HG03460 (cell line): ENCODE measurements around the gene TSHZ3.

ENCODE experiments used
- ATAC-seq: cut with Tn5 transposase; IDR thresholded peaks from one replicate; pipeline ENCODE4 v1.9.1; 2021; ENCODE audit not compliant: unreplicated experiment

TSHZ3 gene

GRCh38 chr19:31290931-31291590 is 58.2 kb downstream of the TSHZ3 start:
- ATAC-seq: no peak

DNA sequence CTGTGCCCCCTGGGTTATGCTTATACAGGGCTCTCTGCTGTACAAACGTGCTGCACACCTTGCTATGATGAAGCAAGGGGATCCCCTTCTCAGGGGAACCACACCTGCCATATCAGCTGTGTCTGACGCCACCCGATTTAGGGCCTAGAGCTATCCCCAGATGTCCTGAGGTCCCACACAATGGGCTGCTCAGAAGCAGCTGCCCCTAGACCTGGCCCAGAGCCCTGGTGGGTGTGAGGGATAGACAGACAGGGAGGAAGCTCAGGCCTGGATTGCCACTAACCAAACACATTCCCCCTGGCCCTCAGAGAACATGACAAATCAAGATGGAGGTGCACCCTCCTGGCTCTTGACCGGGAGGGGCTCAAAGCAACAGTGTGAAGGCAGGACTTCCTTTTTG is 59.3 kb downstream of the TSHZ3 start:
- ATAC-seq: no peak

DNA sequence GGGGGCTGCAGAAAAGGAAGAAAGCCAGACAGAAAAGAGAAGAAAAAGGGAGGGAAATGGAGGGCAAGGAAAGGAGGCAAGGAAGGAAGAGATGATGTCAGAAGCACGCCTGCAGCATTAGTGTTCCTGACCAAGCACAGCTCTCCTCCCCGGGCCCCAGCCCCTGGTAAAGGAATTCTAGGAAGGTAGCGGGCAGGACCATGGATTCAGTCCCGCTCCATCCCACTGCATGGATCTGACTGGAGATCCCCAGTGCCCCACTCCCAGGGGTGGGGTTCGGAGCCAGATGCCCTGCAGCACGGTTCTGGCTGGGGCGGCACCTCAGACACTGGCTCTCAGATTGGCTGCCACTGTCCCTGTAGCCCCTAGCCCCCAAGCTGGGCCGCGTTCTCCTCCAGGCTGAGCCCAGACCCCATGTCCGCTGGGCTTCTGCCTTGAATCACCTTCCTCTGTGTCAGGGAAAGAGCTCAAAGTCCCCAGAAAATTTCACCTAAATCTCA is 59.8 kb downstream of the TSHZ3 start:
- ATAC-seq: no peak

GRCh38 chr19:31286491-31286890 is 62.7 kb downstream of the TSHZ3 start:
- ATAC-seq: no peak

DNA sequence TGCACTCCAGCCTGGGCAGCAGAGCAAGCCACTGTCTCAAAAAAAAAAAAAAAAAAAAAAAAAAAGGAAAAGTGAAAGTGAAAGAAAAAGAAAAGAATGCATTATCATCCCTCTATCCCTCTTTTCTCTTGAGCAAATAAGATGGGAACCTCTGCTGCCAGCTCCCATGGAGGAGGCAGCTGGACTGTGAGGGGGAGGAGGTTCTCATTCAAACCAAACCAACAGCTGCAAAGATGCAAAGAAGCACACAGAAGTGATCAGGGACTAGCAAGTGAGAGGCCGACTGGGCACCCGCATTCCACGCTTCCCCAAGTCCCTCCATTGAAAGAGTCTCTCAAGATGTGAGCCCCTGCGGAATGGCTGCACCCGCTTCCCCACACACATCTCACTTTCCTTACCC is 63.5 kb downstream of the TSHZ3 start:
- ATAC-seq: no peak

DNA sequence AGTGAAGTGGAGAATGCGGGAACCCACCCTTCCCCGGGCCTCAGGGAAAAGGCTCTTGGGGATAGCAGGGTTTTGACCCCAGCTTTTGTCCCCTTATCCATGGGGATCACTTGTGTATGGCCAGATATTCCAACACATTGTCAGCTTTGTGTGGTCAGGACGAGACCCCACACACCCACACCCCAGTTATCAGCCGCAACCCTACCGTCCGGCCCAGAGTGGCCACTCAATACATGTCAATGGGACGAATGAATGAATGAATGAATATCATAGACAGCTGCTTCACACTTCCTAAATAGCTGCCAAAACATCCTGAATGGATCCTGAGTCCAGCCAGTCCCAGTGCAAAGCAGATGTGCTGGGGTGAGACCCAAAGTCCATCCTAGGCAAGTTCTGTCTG is 64.6 kb downstream of the TSHZ3 start:
- no peak for ATAC-seq

DNA sequence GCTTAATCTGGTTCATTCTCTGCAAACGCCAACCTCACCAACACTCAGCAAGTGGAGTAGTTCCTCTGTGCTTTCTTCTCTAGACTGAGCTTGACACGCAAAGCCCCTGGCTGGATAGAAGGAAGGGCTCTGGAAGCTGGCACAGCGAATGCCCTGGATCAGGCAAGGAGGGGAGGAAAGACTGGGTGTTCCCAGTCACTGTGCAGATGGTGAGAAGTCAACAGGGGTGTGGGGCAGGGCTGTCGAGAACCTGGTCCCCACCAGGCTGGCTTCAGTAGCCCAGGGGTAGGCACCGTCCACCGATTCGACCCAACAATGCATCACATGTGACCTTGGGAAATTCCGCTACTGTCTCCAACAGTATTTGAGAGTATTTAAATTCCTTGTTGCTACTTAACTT is 65.5 kb downstream of the TSHZ3 start:
- no peak for ATAC-seq

DNA sequence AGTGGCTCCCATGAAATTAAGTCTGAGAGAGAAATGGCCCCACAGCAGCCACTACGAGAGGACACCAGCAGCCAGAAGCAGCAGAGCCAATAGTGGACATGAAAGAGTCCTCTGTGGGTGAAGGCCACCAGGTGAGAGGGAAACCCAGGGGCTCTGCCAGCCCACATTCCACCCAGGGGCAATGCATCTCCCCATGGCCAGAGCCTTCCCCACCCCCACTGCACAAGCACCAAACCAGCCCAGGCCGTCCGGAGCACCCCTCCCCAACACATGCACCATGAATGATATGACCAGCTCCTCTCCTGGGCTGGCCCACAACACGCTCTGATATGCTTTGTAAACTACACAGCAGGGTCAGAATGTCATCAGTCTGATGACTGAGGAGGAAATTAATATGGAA is 66.9 kb downstream of the TSHZ3 start:
- ATAC-seq: no peak

DNA sequence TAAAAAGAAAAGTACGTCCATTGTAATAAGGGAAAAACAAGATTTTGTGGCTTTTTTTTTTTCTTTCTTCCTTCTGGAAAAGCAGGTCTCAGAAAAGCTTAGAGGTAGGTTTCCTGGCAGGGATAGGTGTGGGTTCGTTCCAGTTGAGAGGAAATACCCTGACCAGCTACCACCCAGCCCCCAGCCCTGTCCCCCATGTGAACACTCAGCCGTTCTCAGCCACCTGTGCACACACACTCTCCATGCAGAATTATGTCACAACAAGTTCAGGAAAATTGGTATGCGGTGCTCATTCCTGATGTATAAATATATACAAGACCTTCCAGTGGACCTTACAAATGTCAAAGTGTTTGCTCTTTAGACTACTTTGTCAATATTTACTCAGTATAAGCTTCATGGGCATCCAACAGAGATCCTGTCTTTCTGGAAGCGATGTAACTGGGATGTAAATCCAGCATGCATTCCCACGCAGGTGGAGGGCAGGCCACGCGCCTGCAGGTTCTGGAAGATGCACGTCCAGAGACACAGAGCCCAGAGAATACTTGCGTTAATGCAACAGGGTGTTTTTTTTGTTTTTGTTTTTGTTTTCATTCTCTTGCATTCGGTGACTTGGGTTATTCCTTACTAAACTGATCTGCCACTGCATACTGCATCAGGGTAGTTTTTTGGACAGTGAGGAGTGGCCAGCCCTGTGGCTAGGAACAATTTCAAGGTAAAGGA is 68.8 kb downstream of the TSHZ3 start:
- ATAC-seq: no peak

DNA sequence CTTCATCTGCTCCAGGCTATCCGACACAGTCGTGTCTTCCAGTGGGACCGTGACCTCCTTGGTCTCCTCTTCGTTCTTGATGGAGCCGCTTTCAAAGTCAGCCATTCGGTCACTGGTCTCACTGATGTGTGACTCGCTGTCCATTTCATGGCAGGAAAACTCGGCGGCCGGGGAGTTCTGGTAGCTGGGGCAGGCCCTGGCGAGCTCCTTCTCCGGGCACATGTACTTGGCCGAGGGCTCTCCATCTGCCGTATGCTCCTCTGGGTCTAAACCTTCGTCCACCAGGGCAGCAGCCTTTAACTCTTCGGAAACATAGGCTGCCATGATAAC is 69.8 kb downstream of the TSHZ3 start:
- no peak for ATAC-seq

DNA sequence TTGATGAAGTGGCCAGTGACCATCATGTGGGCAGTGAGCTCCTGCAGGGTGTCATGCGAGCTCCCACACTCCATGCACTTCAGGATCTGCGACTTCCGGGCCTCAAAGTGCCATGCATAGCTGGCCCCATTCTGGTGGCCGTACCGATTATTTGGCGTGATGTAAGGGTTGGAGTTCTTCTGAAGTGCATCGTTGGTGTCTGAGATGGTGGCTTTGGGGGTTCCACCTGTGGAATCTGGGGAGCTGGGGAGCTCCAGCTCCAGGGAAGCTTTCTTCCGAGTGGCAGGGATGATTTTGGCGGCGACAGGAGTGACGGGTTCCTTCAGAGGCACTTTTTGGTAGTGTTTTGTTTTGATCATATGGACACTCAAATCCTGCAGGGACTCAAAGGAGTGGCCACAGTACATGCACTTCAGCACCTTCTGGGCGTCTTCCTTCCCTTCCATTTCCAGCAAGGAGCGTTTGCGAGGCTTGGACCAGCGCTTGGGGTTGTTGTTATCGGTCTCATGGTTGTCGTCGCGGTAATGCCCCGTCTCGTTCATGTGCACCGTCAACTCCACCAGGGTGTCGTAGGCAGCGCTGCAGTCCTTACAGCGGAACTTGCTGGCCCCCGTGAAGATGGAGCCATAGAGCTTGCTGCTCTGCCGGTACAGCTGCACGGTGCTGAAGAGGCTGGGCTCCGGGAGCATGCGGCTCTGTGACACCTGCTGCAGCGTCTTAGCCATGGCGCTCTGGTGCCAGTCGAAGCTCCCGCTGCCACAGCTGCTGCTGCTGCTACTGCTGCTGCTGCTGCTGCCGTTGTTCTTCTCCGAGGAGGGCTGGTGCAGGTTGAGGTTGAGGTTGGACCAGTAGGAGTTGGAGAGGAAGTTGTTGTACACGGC is 70.4 kb downstream of the TSHZ3 start:
- no peak for ATAC-seq

GRCh38 chr19:31277516-31277915 is 71.7 kb downstream of the TSHZ3 start:
- ATAC-seq: no peak

DNA sequence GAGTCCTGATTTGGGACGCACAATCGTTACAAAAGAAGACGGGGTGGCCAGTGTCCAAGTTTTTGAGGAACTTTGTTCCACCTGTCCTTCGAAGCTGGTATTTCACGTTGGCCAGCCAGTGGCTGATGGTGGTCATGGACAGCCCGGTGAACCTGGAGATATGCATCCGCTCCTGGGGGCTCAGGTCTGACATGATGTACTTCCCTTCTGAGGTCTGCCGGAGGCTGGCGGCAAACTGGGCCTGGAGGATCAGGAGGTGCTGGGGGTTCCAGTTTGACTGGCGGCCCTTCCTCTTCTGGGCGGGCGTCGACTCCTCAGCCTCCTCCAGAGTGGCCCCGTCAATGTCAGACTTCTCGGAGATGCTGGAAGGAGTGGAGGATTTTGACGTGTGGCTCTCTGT is 72.4 kb downstream of the TSHZ3 start:
- ATAC-seq: no peak

DNA sequence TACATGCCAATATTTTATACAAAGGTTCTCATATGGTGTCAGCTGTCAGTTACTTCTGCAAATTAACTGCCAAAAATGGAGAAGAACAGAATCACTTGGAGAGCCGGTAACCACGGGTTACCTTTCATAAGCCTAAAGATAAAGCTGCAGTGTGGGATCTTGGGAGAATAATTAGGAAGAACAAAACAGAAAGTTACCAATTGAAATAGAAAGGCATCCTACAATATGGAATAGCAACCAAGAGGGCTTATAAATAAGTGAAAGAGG is 74.2 kb downstream of the TSHZ3 start:
- no peak for ATAC-seq

GRCh38 chr19:31274251-31275067 is 74.8 kb downstream of the TSHZ3 start:
- no peak for ATAC-seq

- ATAC-seq: no peak
These were observed 76.6 kb downstream of the TSHZ3 start for GRCh38 chr19:31272583-31273106.

DNA sequence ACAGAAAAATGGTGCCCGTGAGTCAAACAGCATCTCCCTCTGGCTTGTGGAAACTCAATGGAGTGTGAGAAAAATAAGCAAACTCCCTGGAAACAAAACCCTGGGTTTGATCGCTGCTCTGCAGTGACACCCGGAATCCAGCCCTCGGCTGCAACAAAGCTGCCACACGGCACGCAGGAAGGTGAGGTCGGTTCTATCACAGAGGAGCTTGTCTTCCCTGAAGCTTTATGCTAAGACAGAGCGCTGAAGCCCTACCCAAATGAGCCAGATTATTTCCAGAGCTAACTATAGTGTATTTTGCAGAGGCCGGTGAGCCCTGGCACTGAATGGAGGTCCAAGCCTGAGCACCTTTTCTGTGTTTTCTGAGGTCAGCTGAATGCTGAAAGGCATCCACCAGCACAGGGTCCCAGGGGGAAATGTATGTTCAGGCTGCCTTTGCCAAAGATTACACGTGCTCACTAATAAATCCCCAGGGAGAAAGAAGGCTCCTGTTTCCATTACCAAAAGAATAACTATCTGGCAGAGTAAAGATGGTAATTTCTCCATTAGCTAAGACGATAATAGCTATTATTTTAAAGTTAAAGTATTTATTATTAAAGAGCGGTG is 77.8 kb downstream of the TSHZ3 start:
- ATAC-seq: no peak

DNA sequence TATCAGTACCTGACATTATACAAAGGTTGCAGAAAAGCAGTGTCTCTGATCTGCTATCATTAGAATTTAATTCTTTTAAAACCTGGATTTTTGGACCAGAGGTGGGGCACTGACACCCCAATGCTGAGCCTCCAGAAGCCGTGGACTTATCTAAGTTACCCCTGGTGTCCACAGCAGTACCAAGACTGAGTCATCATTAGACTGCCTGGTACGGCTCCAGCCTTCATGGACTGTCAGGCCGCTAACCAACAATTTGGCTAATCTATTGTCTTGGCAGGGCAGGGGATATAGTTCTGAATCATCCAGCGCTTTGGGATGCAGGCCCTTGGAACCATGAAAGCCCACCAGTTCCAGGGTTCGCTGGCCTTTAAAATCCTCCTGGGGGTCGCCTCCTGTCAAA is 78.3 kb downstream of the TSHZ3 start:
- no peak for ATAC-seq

DNA sequence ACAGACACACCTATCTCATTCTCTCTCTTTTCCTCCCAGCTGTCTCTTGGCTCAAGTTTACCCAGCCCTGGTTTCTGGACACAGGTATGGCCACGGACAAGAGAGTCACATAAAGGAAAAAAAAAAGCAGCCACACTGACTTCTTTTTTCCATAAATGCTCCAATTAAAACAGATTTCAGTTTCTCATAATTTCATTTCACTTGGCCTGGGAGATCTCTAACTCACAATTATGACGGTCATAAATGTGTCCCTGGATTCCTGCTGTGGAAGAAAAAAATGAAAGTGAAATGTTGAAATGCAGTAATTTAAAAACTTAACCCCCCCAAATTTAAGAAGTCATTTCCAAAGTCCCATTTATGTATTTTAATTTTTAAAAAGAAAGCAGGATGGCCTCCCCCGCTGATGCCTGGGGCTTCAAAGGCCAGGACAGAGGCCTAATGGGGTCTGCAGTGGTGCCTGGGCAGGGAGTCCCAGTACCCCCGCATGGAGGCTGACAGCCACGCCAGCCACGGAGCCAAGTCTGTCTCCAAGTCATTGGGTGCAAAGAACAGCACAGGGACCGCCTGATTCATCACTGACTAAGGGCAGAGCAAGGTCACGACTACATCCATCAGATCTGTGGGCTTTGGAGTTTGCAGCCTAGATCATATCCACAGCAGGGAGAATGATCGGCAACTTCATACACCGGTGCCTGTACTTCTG is 79.7 kb downstream of the TSHZ3 start:
- ATAC-seq: no peak

DNA sequence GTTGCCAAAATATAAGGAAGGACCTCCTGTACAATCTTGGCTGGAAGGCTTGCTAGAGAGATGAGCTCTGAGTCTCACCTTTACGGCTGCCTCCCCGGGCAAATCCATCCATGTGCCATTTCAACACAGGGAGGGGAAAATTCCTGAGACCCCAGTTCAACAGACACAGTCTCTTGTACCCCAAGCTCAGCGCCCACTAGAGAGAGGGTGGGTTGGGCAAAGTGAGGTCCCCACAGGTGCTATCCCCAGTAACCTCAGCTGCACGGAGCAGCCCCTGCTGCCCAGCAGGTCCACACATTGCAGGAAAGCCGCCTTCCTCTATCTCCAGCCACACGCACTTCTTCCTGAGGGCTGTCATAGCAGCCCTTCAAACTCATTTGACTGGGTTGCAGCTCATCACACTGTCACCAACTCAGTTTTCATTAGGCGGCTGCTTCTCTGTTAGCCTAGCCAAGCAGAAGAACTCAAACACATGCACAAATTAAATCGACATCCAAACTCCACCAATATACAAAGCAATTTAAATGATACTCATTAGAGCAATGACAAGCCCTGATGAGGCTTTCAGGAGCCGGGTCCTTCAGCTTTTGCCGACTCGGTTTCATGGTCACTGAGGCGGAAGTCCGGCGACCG is 80.4 kb downstream of the TSHZ3 start:
- ATAC-seq: no peak
